AG09319 (cell line): ENCODE data around the gene KLHL29.
"Not testable (repeated sequence)": the region's sequence is repeated elsewhere in the genome, so short reads cannot be mapped to it uniquely, and the experiment has no call there.

Experiments used
- DNase-seq: peaks from one replicate; pipeline ENCODE4 v3.0.0-alpha.2; 2010; ENCODE audit warnings: low read depth; ENCODE audit errors: extremely low read depth
- CTCF ChIP-seq: IDR thresholded peaks from 2 replicates; pipeline ENCODE4 v1.5.1; 2011; ENCODE audit warnings: low read depth, mild to moderate bottlenecking, inconsistent platforms, low read length, moderate library complexity

The KLHL29 gene

GRCh38 chr2:23721454-23721826 is 336.5 kb downstream of the KLHL29 start:
- TF ChIP-seq CTCF: no peak
- no peak for DNase-seq

GRCh38 chr2:23722255-23722654 is 337.3 kb downstream of the KLHL29 start:
- no peak for TF ChIP-seq CTCF
- no peak for DNase-seq

GRCh38 chr2:23723029-23723428 is 338.1 kb downstream of the KLHL29 start:
- DNase-seq: not testable (repeated sequence)

GRCh38 chr2:23734416-23734815 is 349.4 kb downstream of the KLHL29 start:
- DNase-seq: no peak
- TF ChIP-seq CTCF: no peak

GRCh38 chr2:23736783-23737182 is 351.8 kb downstream of the KLHL29 start:
- DNase-seq: not testable (repeated sequence)

- no peak for TF ChIP-seq CTCF
- DNase-seq: no peak
Measured at GRCh38 chr2:23745068-23745725, 360.2 kb downstream of the KLHL29 start.

- no peak for TF ChIP-seq CTCF
- DNase-seq: no peak
Measured at GRCh38 chr2:23745726-23746105, 360.7 kb downstream of the KLHL29 start.

GRCh38 chr2:23746141-23746863 is 361.3 kb downstream of the KLHL29 start:
- no peak for DNase-seq
- TF ChIP-seq CTCF: no peak
